Measurements from ENCODE around the gene NEMP2. TPM values are rescaled to one million over a fixed set of nuclear protein-coding genes. Genes with fewer than 3 reads are reported as not detected.

The NEMP2 gene
- total and polyA plus RNA-seq, 2 donors from 2014 or later = 2.3 to 5.2 TPM

- intact Hi-C loops (cut with DNase I) = no loop called here
- Histone ChIP-seq H3K27me3 (ENCODE audit: control insufficient read depth, insufficient read depth, low read length) (no peaks in the 10 kb centered on the region), H3K4me3 (ENCODE audit: low read length in 3 of 3) (no peak overlapping the region), H3K27ac (ENCODE audit: low read depth in 2 of 2, low read length in 2 of 2) (no peak overlapping the region), H3K36me3 (ENCODE audit: control insufficient read depth in 2 of 3, insufficient read depth in 3 of 3, low read length in 3 of 3) (no peaks in the 10 kb centered on the region), H3K9ac (ENCODE audit: low read length in 3 of 3) (no peak overlapping the region), H3K4me1 (ENCODE audit: control insufficient read depth in 2 of 3, insufficient read depth in 2 of 3, low read depth in 1 of 3, low read length in 3 of 3) (no peaks in the 10 kb centered on the region), H3K9me3 (ENCODE audit: control insufficient read depth in 2 of 3, insufficient read depth in 1 of 3, low read length in 3 of 3) (no peaks in the 10 kb centered on the region)
- TF ChIP-seq, protein P1, sequence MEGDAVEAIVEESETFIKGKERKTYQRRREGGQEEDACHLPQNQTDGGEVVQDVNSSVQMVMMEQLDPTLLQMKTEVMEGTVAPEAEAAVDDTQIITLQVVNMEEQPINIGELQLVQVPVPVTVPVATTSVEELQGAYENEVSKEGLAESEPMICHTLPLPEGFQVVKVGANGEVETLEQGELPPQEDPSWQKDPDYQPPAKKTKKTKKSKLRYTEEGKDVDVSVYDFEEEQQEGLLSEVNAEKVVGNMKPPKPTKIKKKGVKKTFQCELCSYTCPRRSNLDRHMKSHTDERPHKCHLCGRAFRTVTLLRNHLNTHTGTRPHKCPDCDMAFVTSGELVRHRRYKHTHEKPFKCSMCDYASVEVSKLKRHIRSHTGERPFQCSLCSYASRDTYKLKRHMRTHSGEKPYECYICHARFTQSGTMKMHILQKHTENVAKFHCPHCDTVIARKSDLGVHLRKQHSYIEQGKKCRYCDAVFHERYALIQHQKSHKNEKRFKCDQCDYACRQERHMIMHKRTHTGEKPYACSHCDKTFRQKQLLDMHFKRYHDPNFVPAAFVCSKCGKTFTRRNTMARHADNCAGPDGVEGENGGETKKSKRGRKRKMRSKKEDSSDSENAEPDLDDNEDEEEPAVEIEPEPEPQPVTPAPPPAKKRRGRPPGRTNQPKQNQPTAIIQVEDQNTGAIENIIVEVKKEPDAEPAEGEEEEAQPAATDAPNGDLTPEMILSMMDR (IDR thresholded peaks at IDR 0.05; ENCODE audit: borderline replicate concordance, extremely low read depth, insufficient read depth) = no peak
- FAIRE-seq (no peak), DNase-seq (no peak)
These were observed 76.0 kb downstream of the NEMP2 start for GRCh38 chr2:190458352-190459107.

- H3K9me3 ChIP-seq (ENCODE audit: control insufficient read depth in 2 of 3, insufficient read depth in 1 of 3, low read length in 3 of 3) = no peaks in the 10 kb centered on the region
- H3K9ac ChIP-seq (ENCODE audit: low read length in 3 of 3) = no peak overlapping the region
- H3K36me3 ChIP-seq (ENCODE audit: control insufficient read depth in 2 of 3, insufficient read depth in 3 of 3, low read length in 3 of 3) = no peaks in the 10 kb centered on the region
- no peak overlapping the region for H3K4me3 ChIP-seq (ENCODE audit: low read length in 3 of 3)
- intact Hi-C loops (cut with DNase I) = no loop called here
- FAIRE-seq (no peak), DNase-seq (no peak)
- TF ChIP-seq, protein P1 (IDR thresholded peaks at IDR 0.05; ENCODE audit: borderline replicate concordance, extremely low read depth, insufficient read depth) = no peak
- H3K27me3 ChIP-seq (ENCODE audit: control insufficient read depth, insufficient read depth, low read length) = no peaks in the 10 kb centered on the region
- H3K27ac ChIP-seq (ENCODE audit: low read depth in 2 of 2, low read length in 2 of 2) = no peak overlapping the region
- H3K4me1 ChIP-seq (ENCODE audit: control insufficient read depth in 2 of 3, insufficient read depth in 2 of 3, low read depth in 1 of 3, low read length in 3 of 3) = no peaks in the 10 kb centered on the region
These were observed 77.3 kb downstream of the NEMP2 start for GRCh38 chr2:190457256-190457655.

DNA sequence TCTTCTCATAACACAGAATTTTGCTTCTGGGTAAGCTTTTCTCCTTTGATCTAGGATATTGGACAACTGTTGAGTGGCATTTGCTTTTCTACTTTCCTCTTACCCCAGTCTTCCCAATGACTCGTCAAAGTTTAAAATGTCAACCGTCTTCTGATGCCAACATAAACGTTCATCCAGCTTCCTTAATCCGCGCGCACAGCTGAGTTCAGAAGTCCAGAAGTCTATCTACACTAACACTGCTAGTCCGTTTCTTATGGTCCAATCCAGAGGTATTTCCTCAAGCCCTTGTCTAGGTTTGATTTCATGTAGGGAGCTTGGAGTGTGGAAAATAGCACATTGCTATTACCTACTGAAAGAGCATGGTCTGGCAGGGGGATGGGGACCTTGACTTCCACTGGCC is 77.7 kb downstream of the NEMP2 start:
- DNase-seq = no peak
- intact Hi-C loops (cut with DNase I) = no loop called here
- no peaks in the 10 kb centered on the region for H3K4me1 ChIP-seq (ENCODE audit: control insufficient read depth in 2 of 3, insufficient read depth in 2 of 3, low read depth in 1 of 3, low read length in 3 of 3)

More for the DNA sequence above, 77.7 kb downstream of the NEMP2 start:
- no peak overlapping the region for H3K27ac ChIP-seq (ENCODE audit: low read depth in 2 of 2, low read length in 2 of 2)
- TF ChIP-seq, protein P1 (IDR thresholded peaks at IDR 0.05; ENCODE audit: borderline replicate concordance, extremely low read depth, insufficient read depth) = no peak
- no peaks in the 10 kb centered on the region for H3K36me3 ChIP-seq (ENCODE audit: control insufficient read depth in 2 of 3, insufficient read depth in 3 of 3, low read length in 3 of 3)
- no peak overlapping the region for H3K4me3 ChIP-seq (ENCODE audit: low read length in 3 of 3)
- H3K9ac ChIP-seq (ENCODE audit: low read length in 3 of 3) = no peak overlapping the region
- no peaks in the 10 kb centered on the region for H3K9me3 ChIP-seq (ENCODE audit: control insufficient read depth in 2 of 3, insufficient read depth in 1 of 3, low read length in 3 of 3)
- no peak for FAIRE-seq
- no peaks in the 10 kb centered on the region for H3K27me3 ChIP-seq (ENCODE audit: control insufficient read depth, insufficient read depth, low read length)

All from kidney (tissue), 14 donors.